Thymus (tissue), 11 donors: ENCODE data around the gene FBXO5. TPM values are rescaled to one million over a fixed set of nuclear protein-coding genes. Genes with fewer than 3 reads are reported as not detected.

Source experiments
- DNase-seq, 9 donors: peaks; one replicate each; pipeline ENCODE4 v3.0.0-alpha.2; 2013; ENCODE audit warnings: low spot score in 9 of 9, low read depth in 6 of 9, missing footprints in 1 of 9
- H3K27ac ChIP-seq, 2 donors: one replicate each; pipeline ENCODE4 v1.5.1; 2013; ENCODE audit warnings: control low read depth in 1 of 2, low read depth in 1 of 2, low read length in 1 of 2, mild to moderate bottlenecking in 1 of 2, moderate library complexity in 1 of 2
- H3K27me3 ChIP-seq, 2 donors: one replicate each; pipeline ENCODE4 v1.5.1; 2013; ENCODE audit warnings: low read length in 1 of 2; ENCODE audit not compliant: control insufficient read depth in 2 of 2, insufficient read depth in 1 of 2
- H3K36me3 ChIP-seq, 2 donors: one replicate each; pipeline ENCODE4 v1.5.1; 2013; ENCODE audit warnings: low read length in 1 of 2, mild to moderate bottlenecking in 1 of 2, moderate library complexity in 1 of 2; ENCODE audit not compliant: control insufficient read depth in 2 of 2, insufficient read depth in 2 of 2
- H3K4me1 ChIP-seq, 2 donors: one replicate each; pipeline ENCODE4 v1.5.1; 2013; ENCODE audit warnings: low read length in 2 of 2; ENCODE audit not compliant: control insufficient read depth in 2 of 2, insufficient read depth in 2 of 2
- H3K4me3 ChIP-seq, 2 donors: one replicate each; pipeline ENCODE4 v1.5.1; 2013; ENCODE audit warnings: low read length in 2 of 2, control low read depth in 1 of 2, mild to moderate bottlenecking in 1 of 2
- H3K9me3 ChIP-seq, 2 donors: one replicate each; pipeline ENCODE4 v1.5.1; 2013; ENCODE audit warnings: low read length in 1 of 2, mild to moderate bottlenecking in 1 of 2; ENCODE audit not compliant: control insufficient read depth in 2 of 2, insufficient read depth in 1 of 2
- WGBS: extraction: QIAGEN DNeasy Blood & Tissue Kit; methylation state at CpG from one replicate; pipeline ENCODE4 v1.1.7; 2013; 5-methylcytosine and 5-hydroxymethylcytosine counted together
- polyA plus RNA-seq: library from polyadenylated mRNA; stranded (reverse); fragments of 200-250 nt; gene quantifications from one replicate; pipeline ENCODE4 v1.2.3, GENCODE V29; 2013
- total RNA-seq: library from RNA; stranded (reverse); fragments of 120-200 nt; gene quantifications from one replicate; pipeline ENCODE4 v1.2.4, GENCODE V29; 2013
- donor health status: healthy.

The FBXO5 gene
- total and polyA plus RNA-seq, 2 donors = 6.4 to 32.6 TPM

DNA sequence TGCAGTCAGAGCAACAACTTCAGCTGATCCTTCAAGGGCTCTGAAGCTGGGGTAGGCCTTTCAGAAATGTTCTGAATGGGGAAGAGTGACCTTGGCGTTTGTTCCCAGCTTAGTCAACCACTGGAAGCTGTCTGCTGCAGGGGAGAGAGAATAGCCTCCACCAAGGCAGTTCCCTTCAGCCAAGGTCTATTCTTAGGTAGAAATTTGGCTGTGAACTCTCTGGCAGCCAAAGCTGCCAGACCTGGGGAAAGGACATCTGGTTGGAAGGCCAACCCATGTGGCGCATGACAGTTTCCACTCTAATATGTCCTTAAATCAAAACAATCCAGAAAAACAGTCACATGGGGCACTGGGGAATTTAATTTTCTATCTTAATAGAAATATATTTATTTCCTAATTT, 60.1 kb downstream of the FBXO5 start:
- no peaks in the 10 kb centered on the region for H3K36me3 ChIP-seq
- no peak overlapping the region for H3K27ac ChIP-seq
- 98% methylated on average over 2 of the region's 2 CpGs for WGBS
- H3K27me3 ChIP-seq = no peaks in the 10 kb centered on the region
- DNase-seq = no peak
- H3K4me1 ChIP-seq = no peaks in the 10 kb centered on the region
- no peak overlapping the region for H3K4me3 ChIP-seq
- no peaks in the 10 kb centered on the region for H3K9me3 ChIP-seq

Other genes starting within 250 kb of the FBXO5 start
- 0.14 TPM for gene VIP, start 232.2 kb downstream of the FBXO5 start, total RNA-seq
- 2.3 TPM for gene VIP, start 232.2 kb downstream of the FBXO5 start, polyA plus RNA-seq
- 11.5 TPM for gene MTRF1L, start 19.7 kb upstream of the FBXO5 start, total RNA-seq
- gene MTRF1L, start 19.7 kb upstream of the FBXO5 start, polyA plus RNA-seq = 10.0 TPM
- gene RGS17, start 148.2 kb upstream of the FBXO5 start, total RNA-seq = 2.4 TPM
- 1.6 TPM for gene RGS17, start 148.2 kb upstream of the FBXO5 start, polyA plus RNA-seq